ENCODE measurements around the gene EPHB1. TPM values are rescaled to one million over a fixed set of nuclear protein-coding genes. Genes with fewer than 3 reads are reported as not detected.

Gene EPHB1
- total and polyA plus RNA-seq, 12 donors: 0.07 to 3.4 (median 1.6) TPM

DNA sequence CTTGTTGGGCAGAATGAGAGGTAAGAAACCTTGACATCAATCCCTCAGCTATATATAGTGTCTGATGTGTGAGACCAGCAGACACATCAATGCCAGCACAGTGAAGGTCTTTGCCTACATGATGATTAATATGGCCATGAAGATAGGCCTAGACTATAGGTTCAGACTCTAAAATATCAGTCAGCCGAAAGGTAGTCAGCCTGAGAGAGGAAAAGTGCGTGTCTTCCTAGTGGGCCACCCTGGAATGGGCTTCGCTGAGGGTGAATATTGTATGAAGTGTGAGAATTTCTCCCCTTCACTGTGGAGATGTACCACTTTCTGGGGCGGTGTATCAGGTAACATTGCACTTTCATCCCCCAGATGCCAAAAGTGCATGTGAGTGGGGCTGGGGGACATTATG, 33.0 kb upstream of the EPHB1 start:
- TF ChIP-seq, protein P1, sequence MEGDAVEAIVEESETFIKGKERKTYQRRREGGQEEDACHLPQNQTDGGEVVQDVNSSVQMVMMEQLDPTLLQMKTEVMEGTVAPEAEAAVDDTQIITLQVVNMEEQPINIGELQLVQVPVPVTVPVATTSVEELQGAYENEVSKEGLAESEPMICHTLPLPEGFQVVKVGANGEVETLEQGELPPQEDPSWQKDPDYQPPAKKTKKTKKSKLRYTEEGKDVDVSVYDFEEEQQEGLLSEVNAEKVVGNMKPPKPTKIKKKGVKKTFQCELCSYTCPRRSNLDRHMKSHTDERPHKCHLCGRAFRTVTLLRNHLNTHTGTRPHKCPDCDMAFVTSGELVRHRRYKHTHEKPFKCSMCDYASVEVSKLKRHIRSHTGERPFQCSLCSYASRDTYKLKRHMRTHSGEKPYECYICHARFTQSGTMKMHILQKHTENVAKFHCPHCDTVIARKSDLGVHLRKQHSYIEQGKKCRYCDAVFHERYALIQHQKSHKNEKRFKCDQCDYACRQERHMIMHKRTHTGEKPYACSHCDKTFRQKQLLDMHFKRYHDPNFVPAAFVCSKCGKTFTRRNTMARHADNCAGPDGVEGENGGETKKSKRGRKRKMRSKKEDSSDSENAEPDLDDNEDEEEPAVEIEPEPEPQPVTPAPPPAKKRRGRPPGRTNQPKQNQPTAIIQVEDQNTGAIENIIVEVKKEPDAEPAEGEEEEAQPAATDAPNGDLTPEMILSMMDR (IDR thresholded peaks at IDR 0.05): no peak
- DNase-seq: no peak
- Histone ChIP-seq H3K4me3 (no peak overlapping the region), H3K9me3 (no peaks in the 10 kb centered on the region), H3K36me3 (no peaks in the 10 kb centered on the region), H3K4me1 (no peaks in the 10 kb centered on the region), H3K27me3 (peaks cover 0 to 5% (median 0%) of the 10 kb centered on the region in 7 donors), H3K27ac (no peak overlapping the region)
- ATAC-seq: no peak
- intact Hi-C loops (cut with DNase I): no loop called here
- 96 to 97% methylated on average over 4 of the region's 4 CpGs for WGBS, 2 donors

DNA sequence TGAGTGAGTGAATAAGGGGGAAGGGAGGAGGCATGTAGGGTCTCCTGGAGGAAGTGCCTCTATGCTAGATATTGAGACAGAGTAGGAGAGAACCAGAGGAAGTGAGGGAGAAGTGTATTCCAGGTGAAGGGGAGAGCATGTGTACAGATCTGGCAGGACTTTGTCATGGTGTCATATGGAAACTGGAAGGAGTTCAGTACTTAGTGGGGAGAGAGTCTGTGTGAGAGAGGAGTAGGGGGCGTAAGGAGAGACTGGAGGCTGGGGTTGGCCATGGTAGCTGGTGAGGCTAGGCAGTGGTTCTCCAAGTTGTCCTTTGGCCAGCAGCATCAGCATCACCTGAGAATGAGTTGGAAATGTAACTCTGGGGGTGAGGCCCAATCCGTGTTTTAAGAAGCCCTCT, 29.6 kb upstream of the EPHB1 start:
- DNase-seq (no peak), ATAC-seq (no peak)
- intact Hi-C loops (cut with DNase I): no loop called here
- H3K4me1 ChIP-seq: no peaks in the 10 kb centered on the region
- no peaks in the 10 kb centered on the region for H3K36me3 ChIP-seq
- 82 to 94% methylated on average over 2 of the region's 2 CpGs for WGBS, 2 donors
- H3K9me3 ChIP-seq: no peaks in the 10 kb centered on the region
- H3K27ac ChIP-seq: no peak overlapping the region
- TF ChIP-seq, protein P1 (IDR thresholded peaks at IDR 0.05): no peak
- H3K27me3 ChIP-seq: peaks cover 0 to 5% (median 0%) of the 10 kb centered on the region in 7 donors
- no peak overlapping the region for H3K4me3 ChIP-seq

DNA sequence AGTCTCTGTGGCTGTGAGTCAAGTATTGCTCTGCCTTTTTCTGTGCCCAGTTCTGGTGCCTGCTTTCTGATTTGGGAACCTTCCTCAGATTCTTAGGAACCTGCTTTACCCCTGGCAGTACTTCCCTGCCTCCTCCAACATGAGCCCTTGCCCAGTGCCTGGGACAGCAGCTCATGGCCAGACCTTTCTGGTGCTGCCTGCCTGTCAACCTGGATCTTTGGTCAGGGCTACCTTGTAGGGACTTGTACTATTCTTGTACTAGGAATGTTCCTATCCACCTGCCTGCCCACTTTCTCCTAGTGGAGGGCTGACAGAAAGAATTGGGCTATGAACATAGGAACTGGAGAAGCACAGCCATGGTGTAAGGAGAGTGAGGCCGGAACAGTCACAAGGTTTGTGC, 28.8 kb upstream of the EPHB1 start:
- ATAC-seq (no peak), DNase-seq (no peak)
- intact Hi-C loops (cut with DNase I): no loop called here
- H3K27ac ChIP-seq: no peak overlapping the region
- no peaks in the 10 kb centered on the region for H3K9me3 ChIP-seq
- peaks cover 0 to 5% (median 0%) of the 10 kb centered on the region in 7 donors for H3K27me3 ChIP-seq
- H3K4me3 ChIP-seq: no peak overlapping the region
- TF ChIP-seq, protein P1 (IDR thresholded peaks at IDR 0.05): no peak
- WGBS, 2 donors: 83 to 96% methylated on average over 1 of the region's 1 CpG
- no peaks in the 10 kb centered on the region for H3K4me1 ChIP-seq
- no peaks in the 10 kb centered on the region for H3K36me3 ChIP-seq

DNA sequence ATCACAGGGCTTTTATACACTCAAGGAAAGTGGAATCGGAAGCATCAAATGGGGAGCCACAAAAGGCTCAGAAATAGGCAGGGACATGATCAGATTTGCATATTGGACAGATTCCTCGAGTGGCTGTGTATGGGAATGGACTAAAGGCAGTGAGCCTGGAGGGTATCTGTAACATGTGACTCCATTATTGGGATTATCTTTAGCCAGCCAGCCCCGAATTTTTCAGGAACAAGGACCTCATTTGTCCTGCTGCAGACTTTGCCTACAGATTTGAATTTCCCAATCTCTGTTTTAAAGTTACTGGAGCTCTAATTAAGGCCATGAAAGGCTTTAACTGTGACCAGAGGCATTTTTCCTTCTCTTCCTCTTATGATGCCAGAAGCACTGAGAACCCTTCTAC, 26.9 kb upstream of the EPHB1 start:
- DNase-seq: no peak
- Histone ChIP-seq H3K27me3 (peaks cover 0 to 5% (median 0%) of the 10 kb centered on the region in 7 donors), H3K4me3 (no peak overlapping the region), H3K36me3 (no peaks in the 10 kb centered on the region), H3K9me3 (no peaks in the 10 kb centered on the region), H3K4me1 (no peaks in the 10 kb centered on the region), H3K27ac (no peak overlapping the region)
- 64 to 68% methylated on average over 3 of the region's 3 CpGs for WGBS, 2 donors
- ATAC-seq: no peak
- intact Hi-C loops (cut with DNase I): no loop called here
- TF ChIP-seq, protein P1 (IDR thresholded peaks at IDR 0.05): no peak

All from heart right ventricle (tissue), 16 donors.